Ovary (tissue), 3 donors: ENCODE measurements around the gene BOK.

ENCODE experiments used
- EP300 ChIP-seq: sonication (generic); formaldehyde crosslinking; IDR thresholded peaks from one replicate; pipeline ENCODE4 v1.6.1; 2017; ENCODE audit warnings: antibody characterized with exemption
- POLR2A ChIP-seq: fragments of 450-650 bp; IDR thresholded peaks from one replicate; pipeline ENCODE4 v1.6.1; 2017; ENCODE audit warnings: antibody characterized with exemption, mild to moderate bottlenecking, moderate library complexity
- TF ChIP-seq, protein P1 (sequence below), 3 donors: fragments of 450-650 bp in 2 of 3; fragments of 200-600 bp in 1 of 3; IDR thresholded peaks; one replicate each; pipeline versions ENCODE4 v1.5.1 to v1.8.0; 2016 to 2022; ENCODE audit warnings: antibody characterized with exemption in 3 of 3, mild to moderate bottlenecking in 1 of 3
- donor health status: DM: no; HTN: no; CAD: no.

DNA sequence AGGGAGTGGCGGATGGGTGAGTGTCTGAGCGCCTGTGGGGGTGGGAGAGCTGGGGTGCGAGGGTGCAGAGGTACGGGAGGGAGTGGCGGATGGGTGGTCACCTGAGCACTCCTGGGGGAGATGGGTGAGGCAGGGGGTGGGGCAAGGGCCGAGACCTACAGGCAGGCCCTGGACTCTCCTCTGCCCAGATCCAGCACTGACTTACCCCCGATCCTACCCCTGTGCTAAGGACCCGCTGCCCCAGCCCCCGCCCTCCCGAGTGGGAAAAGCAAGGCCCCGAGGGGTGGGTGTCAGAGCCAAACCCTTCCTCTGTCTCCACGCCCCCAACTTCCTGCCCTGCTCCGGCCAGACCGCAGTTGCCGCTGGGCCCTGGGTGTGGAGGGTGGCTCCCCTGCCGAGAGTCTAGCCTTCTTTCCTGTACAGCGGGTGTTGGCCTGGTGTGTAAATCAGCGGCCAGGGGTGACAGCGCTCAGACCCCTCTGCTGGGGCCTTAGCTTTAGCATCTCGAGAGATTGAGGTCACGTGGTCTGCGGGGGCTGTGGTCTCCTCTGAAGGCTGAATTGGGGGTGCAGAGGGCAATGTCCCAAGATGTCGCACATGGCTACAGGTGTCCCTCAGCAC, 12.5 kb downstream of the BOK start:
- TF ChIP-seq POLR2A (no peak), EP300 (no peak)
- TF ChIP-seq, protein P1, sequence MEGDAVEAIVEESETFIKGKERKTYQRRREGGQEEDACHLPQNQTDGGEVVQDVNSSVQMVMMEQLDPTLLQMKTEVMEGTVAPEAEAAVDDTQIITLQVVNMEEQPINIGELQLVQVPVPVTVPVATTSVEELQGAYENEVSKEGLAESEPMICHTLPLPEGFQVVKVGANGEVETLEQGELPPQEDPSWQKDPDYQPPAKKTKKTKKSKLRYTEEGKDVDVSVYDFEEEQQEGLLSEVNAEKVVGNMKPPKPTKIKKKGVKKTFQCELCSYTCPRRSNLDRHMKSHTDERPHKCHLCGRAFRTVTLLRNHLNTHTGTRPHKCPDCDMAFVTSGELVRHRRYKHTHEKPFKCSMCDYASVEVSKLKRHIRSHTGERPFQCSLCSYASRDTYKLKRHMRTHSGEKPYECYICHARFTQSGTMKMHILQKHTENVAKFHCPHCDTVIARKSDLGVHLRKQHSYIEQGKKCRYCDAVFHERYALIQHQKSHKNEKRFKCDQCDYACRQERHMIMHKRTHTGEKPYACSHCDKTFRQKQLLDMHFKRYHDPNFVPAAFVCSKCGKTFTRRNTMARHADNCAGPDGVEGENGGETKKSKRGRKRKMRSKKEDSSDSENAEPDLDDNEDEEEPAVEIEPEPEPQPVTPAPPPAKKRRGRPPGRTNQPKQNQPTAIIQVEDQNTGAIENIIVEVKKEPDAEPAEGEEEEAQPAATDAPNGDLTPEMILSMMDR (IDR thresholded peaks at IDR 0.05) = no peak
